ENCODE results near the gene MED27.

- TF ChIP-seq CTCF (conservative IDR thresholded peaks at IDR 0.05; ENCODE audit: low read depth, low read length) (no peak), BHLHE40 (IDR thresholded peaks at IDR 0.05; ENCODE audit: low read depth, low read length) (no peak)
These were observed 204.6 kb downstream of the MED27 start for GRCh38 chr9:131874916-131875670.
